Muscle layer of colon (tissue), 2 donors: ENCODE results near the gene SUB1.
"Not testable (repeated sequence)": the region's sequence is repeated elsewhere in the genome, so short reads cannot be mapped to it uniquely, and the experiment has no call there.

Experiments
- H3K27ac ChIP-seq: one replicate; pipeline ENCODE4 v1.7.0; 2013; ENCODE audit warnings: low read depth, mild to moderate bottlenecking, low read length, moderate library complexity
- H3K27me3 ChIP-seq, 2 donors: one replicate each; pipeline ENCODE4 v1.7.0; 2013; ENCODE audit warnings: low read length in 2 of 2, mild to moderate bottlenecking in 2 of 2; ENCODE audit not compliant: insufficient read depth in 2 of 2, control insufficient read depth in 1 of 2
- H3K36me3 ChIP-seq: one replicate; pipeline ENCODE4 v1.7.0; 2013; ENCODE audit warnings: mild to moderate bottlenecking, low read length; ENCODE audit not compliant: insufficient read depth
- H3K4me1 ChIP-seq: one replicate; pipeline ENCODE4 v1.7.0; 2013; ENCODE audit warnings: mild to moderate bottlenecking, low read length; ENCODE audit not compliant: insufficient read depth
- H3K4me3 ChIP-seq, 2 donors: one replicate each; pipeline ENCODE4 v1.7.0; 2013; ENCODE audit warnings: low read length in 2 of 2, low read depth in 1 of 2, mild to moderate bottlenecking in 1 of 2, moderate library complexity in 1 of 2
- H3K9ac ChIP-seq: one replicate; pipeline ENCODE4 v1.7.0; 2013; ENCODE audit warnings: low read length
- H3K9me3 ChIP-seq: one replicate; pipeline ENCODE4 v1.7.0; 2013; ENCODE audit warnings: mild to moderate bottlenecking, low read length
- donor health status: abdominal sarcoma.
- donor health status: Adenocarcinoma of cecum.

SUB1 gene

GRCh38 chr5:32585446-32586275 is at the start of gene SUB1:
SUB1 (plus strand) TSS chr5:32585557; CDS start chr5:32588513, 2,956 bp downstream.
- peaks cover 10% of the 10 kb centered on the region for H3K36me3 ChIP-seq

GRCh38 chr5:32536246-32536645 is 49.1 kb upstream of the SUB1 start:
- no peaks in the 10 kb centered on the region for H3K36me3 ChIP-seq
- H3K9me3 ChIP-seq: no peaks in the 10 kb centered on the region
- H3K27me3 ChIP-seq: no peaks in the 10 kb centered on the region
- no peak overlapping the region for H3K9ac ChIP-seq
- H3K4me3 ChIP-seq: no peak overlapping the region
- no peak overlapping the region for H3K27ac ChIP-seq
- H3K4me1 ChIP-seq: peaks cover 4% of the 10 kb centered on the region

More at GRCh38 chr5:32585446-32586275, at the start of gene SUB1:
- Histone ChIP-seq H3K9ac (peak within 1 kb of the TSS; percentile 70), H3K27ac (peak within 1 kb of the TSS; percentile 99), H3K4me1 (peaks cover 18% of the 10 kb centered on the region), H3K4me3 (peak within 1 kb of the TSS; percentile 71 to 93), H3K9me3 (peaks cover 5% of the 10 kb centered on the region), H3K27me3 (no peaks in the 10 kb centered on the region)

GRCh38 chr5:32537437-32538029 is 47.8 kb upstream of the SUB1 start:
- not testable (repeated sequence) for H3K27me3 ChIP-seq, H3K27ac ChIP-seq, H3K4me3 ChIP-seq, H3K9ac ChIP-seq, H3K4me1 ChIP-seq, H3K36me3 ChIP-seq, H3K9me3 ChIP-seq

- Histone ChIP-seq H3K27me3 (no peaks in the 10 kb centered on the region), H3K4me3 (no peak overlapping the region), H3K9ac (no peak overlapping the region), H3K4me1 (no peaks in the 10 kb centered on the region), H3K9me3 (no peaks in the 10 kb centered on the region), H3K36me3 (no peaks in the 10 kb centered on the region), H3K27ac (no peak overlapping the region)
These were observed 47.3 kb upstream of the SUB1 start for GRCh38 chr5:32538031-32538547.

- no peaks in the 10 kb centered on the region for H3K36me3 ChIP-seq
- H3K27me3 ChIP-seq: no peaks in the 10 kb centered on the region
- no peak overlapping the region for H3K9ac ChIP-seq
- no peak overlapping the region for H3K4me3 ChIP-seq
- no peak overlapping the region for H3K27ac ChIP-seq
- H3K9me3 ChIP-seq: no peaks in the 10 kb centered on the region
- no peaks in the 10 kb centered on the region for H3K4me1 ChIP-seq
These were observed 45.1 kb upstream of the SUB1 start for GRCh38 chr5:32539981-32540845.

- Histone ChIP-seq H3K27ac (no peak overlapping the region), H3K36me3 (no peaks in the 10 kb centered on the region), H3K9me3 (no peaks in the 10 kb centered on the region), H3K4me3 (no peak overlapping the region), H3K9ac (no peak overlapping the region), H3K4me1 (no peaks in the 10 kb centered on the region), H3K27me3 (no peaks in the 10 kb centered on the region)
These were observed 44.1 kb upstream of the SUB1 start for GRCh38 chr5:32541241-32541640.

- H3K9ac ChIP-seq: no peak overlapping the region
- H3K9me3 ChIP-seq: no peaks in the 10 kb centered on the region
- no peaks in the 10 kb centered on the region for H3K4me1 ChIP-seq
- no peak overlapping the region for H3K27ac ChIP-seq
- no peaks in the 10 kb centered on the region for H3K36me3 ChIP-seq
- no peak overlapping the region for H3K4me3 ChIP-seq
- H3K27me3 ChIP-seq: no peaks in the 10 kb centered on the region
These were observed 42.9 kb upstream of the SUB1 start for GRCh38 chr5:32542216-32543059.

GRCh38 chr5:32543291-32543690 is 42.1 kb upstream of the SUB1 start:
- Histone ChIP-seq H3K4me3 (no peak overlapping the region), H3K4me1 (no peaks in the 10 kb centered on the region), H3K9ac (no peak overlapping the region), H3K36me3 (no peaks in the 10 kb centered on the region), H3K27ac (no peak overlapping the region), H3K9me3 (no peaks in the 10 kb centered on the region), H3K27me3 (no peaks in the 10 kb centered on the region)

GRCh38 chr5:32545102-32545800 is 40.1 kb upstream of the SUB1 start:
- H3K27ac ChIP-seq: no peak overlapping the region
- no peak overlapping the region for H3K9ac ChIP-seq
- H3K36me3 ChIP-seq: no peaks in the 10 kb centered on the region
- no peaks in the 10 kb centered on the region for H3K9me3 ChIP-seq
- H3K27me3 ChIP-seq: no peaks in the 10 kb centered on the region
- H3K4me1 ChIP-seq: no peaks in the 10 kb centered on the region
- H3K4me3 ChIP-seq: no peak overlapping the region

GRCh38 chr5:32551194-32551593 is 34.2 kb upstream of the SUB1 start:
- no peaks in the 10 kb centered on the region for H3K9me3 ChIP-seq
- no peak overlapping the region for H3K27ac ChIP-seq
- no peak overlapping the region for H3K4me3 ChIP-seq
- no peaks in the 10 kb centered on the region for H3K4me1 ChIP-seq
- no peaks in the 10 kb centered on the region for H3K36me3 ChIP-seq
- H3K9ac ChIP-seq: no peak overlapping the region
- H3K27me3 ChIP-seq: no peaks in the 10 kb centered on the region
